Fibroblast of skin of left biceps (primary cell): ENCODE data around the gene WWOX.
"Not testable (repeated sequence)": the region's sequence is repeated elsewhere in the genome, so short reads cannot be mapped to it uniquely, and the experiment has no call there.

Source experiments
- DNase-seq, 2 experiments: peaks; one replicate each; pipeline ENCODE4 v3.0.0-alpha.2; 2013; ENCODE audit warnings: low read depth in 2 of 2

Gene WWOX

DNA sequence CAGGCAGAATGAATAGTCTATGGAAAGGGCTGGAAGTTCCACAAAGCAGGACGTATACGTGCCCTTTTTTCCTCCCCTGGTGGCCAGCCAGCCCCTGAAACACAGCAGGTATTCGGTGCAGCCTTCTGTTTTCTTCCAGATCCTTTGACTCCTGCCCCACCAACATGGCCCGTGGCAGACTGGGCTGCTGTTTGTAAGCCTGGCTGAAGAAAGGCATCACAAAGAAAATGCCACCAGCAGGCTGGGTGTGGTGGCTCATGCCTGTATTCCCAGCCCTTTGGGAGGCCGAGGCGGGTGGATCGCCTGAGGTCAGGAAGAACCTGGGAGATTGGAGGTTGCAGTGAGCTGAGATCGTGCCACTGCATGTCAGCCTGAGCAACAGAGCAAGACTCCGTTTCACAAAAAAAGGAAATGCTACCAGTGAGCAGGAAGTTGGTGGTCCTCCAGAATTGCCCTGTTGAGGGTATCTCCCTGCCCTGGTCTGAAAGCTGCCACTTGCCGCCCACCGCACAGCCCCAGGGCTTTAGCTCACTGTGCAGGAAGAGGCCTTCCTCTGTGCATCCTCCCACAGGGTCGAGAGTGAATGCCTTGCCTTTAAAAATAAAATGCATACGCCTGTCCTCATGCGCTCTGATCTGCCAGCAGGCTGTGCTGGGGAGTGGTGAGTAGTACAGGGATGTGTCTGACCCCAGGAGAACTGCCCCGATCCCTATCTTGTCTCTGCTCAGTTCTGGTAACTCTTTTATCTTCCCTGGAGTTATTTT lies 913.4 kb downstream of the WWOX start:
- no peak for DNase-seq

DNA sequence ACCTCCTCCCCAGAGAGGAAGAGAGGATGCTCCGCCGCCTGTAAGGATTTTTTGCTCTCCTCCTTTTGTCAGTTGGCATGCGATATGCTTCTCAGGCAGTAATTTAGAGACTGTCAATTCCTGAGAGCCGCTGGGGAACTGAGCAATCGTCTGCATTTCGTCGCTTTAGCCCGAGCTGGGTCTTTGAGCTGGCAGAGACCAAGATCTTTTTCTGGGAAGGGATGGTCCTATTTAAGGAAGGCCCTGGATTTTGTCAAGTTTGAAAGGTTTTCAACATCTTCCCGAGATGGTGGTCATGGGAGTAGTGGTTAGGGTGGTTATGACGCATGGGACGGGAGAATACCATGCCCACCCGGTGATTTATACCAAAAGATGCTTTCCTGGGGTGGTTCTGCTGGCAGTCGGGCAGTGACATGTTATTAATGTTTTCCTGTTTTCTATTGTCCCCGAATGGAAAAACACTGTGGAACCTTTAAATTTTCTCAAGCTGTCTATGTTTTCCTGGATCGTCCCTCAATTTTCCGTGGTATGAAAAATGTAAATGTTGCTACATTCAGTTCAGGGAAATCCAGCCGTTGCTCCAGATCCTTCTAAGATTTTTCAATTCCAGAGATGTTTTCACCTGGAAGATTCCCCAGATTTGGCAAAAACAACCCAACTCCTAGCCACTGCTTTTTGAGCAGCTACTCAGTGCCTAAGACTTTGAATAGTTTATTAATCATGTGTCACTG lies 914.6 kb downstream of the WWOX start:
- no peak for DNase-seq

DNA sequence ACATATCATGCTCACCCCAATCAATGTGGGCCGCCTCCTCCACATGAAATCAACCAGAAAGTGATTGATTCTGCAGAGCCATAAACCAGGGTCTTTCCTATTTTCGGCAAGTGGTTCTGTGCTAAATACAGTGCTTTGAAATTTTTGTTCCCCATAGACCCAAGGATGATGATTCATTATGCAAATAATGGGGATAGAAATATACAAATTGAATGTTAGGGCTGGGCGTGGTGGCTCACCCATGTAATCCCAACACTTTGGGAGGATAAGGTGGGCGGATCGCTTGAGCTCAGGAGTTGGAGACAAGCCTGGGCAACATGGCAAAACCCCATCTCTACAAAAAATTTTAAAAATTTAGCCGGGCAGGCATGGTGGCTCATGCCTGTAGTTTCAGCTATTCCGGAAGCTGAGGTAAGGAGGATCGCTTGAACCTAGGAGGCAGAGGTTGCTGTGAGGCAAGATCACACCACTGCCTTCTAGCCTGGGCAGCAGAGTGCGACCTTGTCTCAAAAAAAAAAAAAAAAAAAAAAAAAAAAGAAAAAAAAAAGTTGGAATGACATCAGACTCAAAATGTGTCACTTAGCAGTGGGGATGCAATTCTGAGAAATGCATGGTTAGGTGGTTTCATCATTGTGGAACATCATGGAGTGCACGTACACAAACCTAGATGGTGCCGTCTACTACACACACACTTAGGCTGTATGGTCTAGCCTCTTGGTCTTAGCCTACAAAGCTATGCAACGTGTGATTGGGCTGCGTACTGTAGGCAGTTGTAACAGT lies 919.4 kb downstream of the WWOX start:
- DNase-seq: no peak

DNA sequence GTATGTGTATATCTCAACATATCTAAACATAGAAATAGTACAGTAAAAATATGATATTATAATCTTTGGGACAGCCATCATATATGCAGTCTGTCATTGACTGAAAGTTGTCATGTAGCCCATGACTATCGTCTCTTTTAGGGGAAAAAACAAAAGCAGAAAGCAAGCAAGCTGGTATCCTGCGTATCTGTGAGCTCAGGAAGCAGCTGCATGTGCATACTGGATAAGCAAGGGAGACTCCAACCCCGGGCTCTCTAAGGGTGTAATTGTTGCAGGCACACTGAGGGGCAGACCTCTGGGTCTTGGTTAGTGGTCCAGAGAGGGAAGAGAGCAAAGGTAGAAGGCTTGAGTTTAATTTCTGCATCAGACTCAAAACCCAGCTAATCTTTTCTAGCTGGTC lies 920.0 kb downstream of the WWOX start:
- DNase-seq: no peak

DNA sequence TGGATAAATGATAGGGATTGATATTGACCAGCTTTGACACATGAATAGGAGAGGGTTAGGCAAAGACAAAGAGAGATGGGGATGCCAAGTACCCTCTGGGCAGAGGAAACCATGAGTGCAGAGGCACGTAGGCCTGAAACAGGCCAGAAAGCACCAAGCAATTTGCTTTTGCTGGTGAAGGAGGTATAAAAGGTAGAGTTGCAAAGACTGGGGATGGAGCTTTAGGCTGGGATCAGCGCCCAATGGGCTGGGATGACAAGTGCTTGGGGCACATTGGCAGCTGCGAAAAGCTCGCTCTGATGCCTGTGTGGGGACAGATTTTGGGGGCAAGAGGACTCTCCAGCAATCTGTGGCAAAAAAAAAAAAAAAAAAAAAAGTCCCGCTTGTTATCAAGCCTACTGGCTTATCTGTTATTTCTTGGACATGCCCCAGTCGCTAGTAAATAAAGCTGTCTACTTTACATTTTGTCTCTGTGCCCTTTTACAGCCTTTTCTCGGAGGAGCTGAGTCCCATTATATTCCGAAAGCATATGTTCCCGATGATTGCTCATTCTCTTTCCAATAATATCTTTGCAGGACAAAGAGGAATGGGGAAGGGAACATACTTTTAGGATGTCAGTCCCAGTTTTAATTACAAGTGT lies 922.7 kb downstream of the WWOX start:
- no peak for DNase-seq

DNA sequence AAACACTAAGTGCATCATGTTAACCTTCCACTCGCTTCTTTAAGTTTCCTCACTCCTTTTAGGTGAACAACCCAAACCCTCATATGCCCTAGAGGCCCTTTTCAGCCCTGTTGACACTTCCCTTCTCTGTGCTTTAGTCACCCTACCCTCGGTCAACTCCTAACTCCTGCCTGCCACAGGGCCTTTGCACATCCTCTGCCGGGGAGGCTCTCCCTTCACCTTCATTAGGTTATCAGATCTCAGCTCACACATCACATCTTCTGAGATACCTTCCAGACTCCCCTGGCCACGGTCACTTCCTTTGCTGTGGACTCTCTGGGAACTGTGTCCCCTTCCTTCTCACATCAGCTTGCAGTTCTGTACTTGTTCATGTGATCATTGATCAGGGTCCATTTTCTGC lies 926.7 kb downstream of the WWOX start:
- no peak for DNase-seq

DNA sequence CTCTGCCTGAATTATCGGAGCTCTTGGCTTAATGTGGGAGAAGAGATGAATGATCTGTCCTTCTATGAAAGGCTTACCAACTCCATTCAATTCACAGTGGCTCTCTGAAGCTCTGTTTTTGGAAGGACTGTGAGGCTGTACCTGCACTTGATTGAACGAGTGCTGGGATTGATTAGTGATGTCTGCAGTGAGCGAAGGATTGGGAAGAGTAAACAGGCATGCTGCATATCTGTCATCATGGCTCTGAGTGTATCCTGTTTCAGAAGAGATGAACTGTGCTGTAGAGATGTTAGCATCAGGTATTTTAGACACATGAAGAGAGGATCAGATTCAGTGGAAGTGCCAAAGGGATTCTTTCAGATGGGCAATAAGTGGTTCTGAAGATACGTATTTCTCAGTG lies 937.1 kb downstream of the WWOX start:
- no peak for DNase-seq

DNA sequence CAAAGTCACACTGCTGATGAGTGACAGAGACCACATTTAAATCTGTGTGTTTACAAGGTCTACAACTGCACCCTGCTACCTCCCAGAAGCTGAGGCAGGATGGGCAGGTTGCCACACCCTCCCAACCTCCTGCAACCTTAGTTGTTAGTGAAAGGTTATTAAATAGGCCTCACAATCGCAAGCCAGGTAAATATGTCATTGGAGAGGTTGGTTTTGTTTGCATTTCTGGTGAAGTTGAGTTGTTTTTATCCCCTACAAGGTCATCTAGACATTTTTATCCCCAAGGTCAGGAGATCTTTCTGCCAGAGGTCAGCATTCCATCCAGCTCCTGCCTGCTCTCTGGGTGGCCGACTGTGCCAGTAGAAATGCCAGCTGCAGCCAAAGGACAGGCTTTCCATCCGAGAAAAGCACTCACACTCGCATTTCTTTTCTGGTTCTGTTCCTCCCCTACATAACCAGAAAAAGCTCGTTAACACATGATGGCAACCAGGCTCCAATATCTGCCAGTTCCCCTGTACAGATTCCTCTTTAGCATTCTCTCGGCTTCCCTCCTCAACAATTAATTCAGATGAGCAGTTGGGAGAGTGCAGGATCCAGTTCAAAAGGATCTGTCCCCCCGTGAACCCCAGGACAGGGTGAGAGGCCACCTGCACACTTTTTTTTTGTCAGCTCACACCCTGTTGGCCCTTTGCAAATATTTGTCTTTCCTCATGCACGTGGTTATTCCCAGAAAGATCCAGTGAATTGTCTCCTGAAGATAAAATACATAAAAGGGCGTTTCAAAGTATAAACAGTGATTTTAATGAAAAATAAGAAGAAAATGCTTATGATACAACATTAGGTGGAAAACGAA lies 938.3 kb downstream of the WWOX start:
- no peak for DNase-seq

DNA sequence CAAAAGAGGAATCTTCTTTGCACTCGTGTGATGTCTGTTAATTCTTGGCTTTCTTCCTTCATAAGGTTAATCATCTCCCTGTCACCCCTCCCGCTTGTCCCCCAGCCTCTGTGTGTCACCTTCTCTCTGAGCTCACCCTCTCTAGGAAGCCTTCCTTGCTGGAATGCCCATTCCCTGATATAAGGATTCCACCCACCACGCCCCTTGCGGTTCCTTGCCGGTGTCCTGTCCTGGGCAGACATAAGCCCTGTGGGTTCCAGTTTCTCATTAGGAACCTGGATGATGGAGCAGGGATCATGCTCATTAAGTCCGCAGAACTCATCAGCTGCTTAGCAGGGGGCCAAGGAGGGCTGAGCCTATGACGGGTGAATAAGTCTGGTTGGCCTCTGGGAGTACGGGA lies 941.8 kb downstream of the WWOX start:
- DNase-seq: no peak

DNA sequence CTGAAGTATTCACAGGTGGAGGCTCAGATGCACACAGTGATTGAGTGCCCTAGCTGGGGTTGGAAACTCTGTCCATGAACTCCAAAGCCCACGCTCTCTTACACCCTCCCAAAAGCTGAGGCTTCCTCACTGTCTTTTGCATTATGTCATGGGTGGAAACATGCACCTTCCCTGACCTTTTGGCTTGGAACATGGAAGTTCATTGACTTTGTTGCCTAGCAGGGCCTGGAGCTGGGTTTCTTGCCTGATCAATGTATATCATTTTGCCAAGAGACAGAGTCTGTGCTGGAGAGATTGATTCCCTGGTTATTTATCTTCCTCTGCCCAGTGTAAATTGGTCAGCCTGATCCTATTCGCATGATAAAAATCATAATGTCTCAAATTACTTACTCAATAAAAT lies 942.7 kb downstream of the WWOX start:
- DNase-seq: no peak

DNA sequence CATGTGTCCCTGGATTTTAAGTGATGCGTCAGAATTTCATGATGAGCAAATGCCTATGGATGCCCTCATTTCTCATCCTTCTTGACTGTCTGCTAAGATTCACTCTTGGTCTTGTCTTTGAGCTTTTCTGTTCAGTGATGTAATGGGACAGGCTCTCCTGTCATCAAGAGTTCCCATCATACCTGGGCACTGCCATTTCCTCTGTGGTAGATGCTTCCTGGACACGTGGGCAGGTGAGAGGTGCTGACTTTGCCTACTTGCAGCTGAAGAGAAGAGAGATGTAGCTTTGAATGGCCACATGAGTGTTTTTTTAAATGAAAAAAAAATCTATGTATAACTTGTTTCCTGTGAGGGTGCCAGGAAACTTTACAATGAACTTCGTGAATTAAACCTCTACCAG lies 943.4 kb downstream of the WWOX start:
- no peak for DNase-seq

DNA sequence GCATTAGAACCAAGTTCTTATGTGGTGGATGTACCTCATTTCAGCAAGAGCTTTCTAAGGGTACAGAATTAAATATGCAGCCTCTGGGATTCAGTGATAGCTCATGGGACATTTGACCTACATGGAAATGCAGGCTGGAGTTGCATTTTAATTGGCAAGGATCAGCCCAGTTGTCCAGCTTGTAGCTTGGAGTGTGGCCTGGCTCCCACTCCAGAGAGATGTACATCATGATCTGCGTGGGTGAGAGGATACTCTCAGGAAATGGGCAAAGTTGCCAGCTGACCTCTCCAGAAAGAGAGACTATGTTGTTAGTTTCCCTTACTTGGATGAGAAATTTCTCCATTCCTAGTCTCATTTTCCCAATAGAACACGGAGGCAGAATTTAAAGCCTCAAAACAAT lies 945.7 kb downstream of the WWOX start:
- no peak for DNase-seq

DNA sequence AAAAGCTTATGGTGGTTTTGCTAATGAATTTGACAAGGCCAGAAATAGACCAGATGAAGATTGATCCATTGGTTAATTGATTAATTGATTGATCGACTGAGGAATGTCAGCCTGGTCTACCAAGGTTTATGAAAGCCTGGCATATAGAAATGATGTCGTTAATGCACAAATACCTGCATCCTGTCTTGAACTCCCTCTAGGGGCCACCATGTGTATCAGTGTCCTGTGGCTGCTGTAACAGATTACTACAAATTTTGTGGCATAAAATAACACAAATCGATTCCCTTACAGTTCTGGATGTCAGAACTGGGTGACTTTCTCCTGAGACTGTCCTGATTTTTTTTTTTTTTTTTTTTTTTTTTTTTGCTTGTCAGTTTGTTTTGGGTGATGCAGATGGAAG lies 947.9 kb downstream of the WWOX start:
- no peak for DNase-seq

DNA sequence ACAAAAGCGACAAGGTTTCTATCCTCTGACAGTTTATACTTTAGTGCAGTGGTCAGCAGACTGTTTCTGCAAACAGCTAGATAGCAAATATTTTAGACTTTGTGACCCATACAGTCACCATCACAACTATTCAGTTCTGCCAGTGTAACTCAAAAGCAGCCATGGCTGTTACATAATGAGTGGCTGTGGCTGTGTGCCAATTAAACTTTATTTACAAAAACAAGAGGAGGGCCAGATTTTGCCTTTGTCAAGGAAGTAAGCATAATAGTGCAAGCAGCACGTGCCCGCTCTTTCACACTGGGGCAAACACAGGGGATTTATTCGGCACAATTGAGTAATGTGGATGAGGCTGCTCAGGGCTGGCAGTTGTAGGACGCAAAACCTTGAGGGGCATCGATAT lies 949.6 kb downstream of the WWOX start:
- DNase-seq: no peak

DNA sequence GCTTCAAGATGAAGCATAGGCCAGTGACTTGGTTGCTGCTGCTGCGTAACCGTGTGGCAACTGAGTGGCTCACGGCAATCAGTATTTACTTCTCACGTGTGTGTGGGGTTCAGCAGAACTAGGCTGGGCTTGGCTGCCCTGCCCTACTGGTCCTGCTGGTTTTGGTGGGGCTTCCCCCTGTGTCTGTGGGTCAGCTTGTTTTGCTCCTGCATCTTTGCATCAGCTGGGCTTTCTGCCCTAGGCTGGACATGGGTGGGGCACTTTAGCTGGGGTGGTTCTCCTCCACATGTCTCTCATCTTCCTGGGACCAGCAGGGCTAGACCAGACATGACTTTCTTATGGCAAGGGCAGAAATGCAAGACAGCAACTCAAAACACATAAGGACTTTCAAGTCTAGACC lies 950.6 kb downstream of the WWOX start:
- no peak for DNase-seq

DNA sequence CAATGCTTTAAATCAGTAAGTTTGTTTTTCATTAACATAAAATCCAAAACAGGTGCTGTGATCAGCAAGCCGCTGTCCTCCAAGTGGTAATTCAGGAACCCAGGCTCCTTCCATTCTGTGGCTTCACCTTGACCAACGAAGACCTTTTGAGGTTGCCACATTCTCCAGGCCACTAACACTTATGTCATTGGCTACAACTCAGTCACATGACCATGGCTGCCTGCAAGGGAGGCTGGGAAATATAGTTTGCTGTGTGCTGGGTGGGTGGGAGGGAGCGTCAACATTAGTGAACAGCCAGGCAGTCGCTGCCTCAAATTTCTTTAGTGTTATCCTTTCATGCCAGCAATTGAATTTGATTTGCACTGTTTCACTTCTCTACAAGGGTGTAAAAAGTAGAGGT lies 951.9 kb downstream of the WWOX start:
- no peak for DNase-seq

DNA sequence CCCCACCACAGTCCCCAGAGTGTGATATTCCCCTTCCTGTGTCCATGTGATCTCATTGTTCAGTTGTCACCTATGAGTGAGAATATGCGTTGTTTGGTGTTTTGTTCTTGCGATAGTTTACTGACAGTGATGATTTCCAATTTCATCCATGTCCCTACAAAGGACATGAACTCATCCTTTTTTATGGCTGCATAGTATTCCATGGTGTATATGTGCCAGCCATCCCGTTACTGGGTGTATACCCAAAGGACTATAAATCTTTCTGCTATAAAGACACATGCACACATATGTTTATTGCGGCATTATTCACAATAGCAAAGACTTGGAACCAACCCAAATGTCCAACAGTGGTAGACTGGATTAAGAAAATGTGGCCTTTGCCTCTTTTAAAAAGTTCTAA lies 952.7 kb downstream of the WWOX start:
- DNase-seq: not testable (repeated sequence)

DNA sequence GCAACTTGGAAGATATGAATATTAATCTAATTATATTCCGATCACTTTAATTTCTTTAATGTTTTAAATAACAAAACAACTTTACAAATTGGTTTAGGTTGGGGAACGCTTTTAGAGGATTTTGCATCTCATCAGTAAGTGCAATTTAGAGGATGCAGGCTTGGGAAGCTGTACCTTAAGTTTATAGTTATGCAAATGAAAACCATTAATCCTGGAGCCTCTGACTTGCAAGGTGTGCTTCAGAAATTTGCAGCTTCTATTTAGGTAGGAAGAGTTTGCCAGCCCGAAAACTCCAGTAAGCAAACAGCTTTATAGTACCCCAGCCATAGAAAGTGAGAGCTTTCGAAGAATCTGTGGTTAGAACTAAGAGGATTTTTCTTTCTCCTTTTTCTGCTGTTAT lies 954.1 kb downstream of the WWOX start:
- DNase-seq: no peak

DNA sequence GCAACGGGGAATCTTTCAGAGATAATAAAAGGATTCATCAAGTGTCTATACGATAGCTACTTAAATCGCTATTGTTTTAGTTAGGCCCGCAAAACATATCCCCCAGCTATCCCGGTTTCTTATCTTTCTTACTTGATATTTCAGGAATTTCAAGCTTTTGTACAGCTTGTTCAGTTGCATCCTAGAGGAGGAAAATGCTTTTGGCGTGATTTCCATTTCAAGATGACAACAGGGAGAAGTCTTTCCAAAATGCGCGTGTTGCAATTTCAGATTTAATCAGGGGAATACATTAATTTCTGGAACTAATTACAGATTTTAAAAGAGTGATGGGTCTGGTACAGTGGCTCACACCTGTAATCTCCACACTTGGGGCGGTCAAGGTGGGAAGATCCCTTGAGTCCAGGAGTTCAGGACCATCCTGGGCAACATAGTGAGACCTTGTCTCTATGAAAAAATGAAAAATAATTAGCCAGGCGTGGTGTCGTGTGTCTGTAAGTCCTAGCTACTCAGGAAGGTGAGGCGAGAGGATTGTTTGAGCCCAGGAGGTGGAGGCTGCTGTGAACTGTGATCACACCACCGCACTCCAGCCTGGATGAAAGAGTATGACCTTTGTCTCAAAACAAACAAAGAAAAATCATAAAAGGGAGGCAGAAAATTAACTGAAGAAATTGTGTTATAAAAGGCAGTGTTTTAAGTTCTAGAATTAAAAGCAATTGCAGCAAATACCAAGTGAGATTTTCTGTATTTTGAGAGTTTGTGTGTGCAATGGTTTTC lies 954.9 kb downstream of the WWOX start:
- no peak for DNase-seq

DNA sequence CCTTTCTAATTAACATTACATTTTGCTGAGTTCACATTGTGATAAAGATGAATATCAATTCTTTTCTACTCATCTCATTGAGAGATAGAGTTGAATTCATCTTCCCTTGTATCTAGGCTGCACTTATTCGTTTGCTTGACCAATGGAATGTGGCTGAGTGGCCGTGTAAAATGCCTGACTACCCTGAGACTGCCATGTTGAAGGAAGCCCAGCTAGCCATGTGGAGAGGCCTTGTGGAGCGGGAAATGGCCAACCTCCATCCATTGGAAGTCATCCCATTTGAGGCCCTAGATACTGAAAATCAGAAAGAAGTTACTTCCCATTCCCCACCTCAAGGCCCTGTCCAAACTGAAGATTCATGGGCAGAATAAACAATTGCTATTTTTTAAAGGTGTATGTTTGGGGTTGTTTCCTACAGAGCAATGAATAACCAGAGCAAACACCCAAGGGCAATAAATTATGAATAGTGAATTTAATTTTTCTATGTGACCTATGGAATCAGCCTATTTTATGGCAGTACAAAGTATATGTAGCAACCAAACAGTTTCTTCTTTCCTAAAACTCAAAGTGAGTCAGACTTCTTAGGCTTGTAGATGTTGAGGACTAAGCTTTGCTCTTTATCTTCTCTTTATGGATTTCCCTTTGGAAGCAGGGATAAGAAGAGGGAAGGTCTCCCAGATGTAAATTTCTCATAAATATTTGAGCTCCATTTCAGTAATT lies 956.0 kb downstream of the WWOX start:
- no peak for DNase-seq
